G401.6 (cell line): ENCODE results near the gene PLEKHA7.

Experiments used
- FAIRE-seq: peaks from 2 replicates; lab custom pipeline; 2012; peaks lifted over from hg19 to GRCh38; lab: Jason Lieb, UNC

PLEKHA7 gene

GRCh38 chr11:16839821-16840220 lies 174.4 kb downstream of the PLEKHA7 start:
- FAIRE-seq: no peak

GRCh38 chr11:16834384-16834783 lies 179.8 kb downstream of the PLEKHA7 start:
- no peak for FAIRE-seq

GRCh38 chr11:16833026-16833425 lies 181.2 kb downstream of the PLEKHA7 start:
- FAIRE-seq: no peak

- no peak for FAIRE-seq
Measured at GRCh38 chr11:16832193-16832539, 182.0 kb downstream of the PLEKHA7 start.

GRCh38 chr11:16831316-16832192 lies 182.7 kb downstream of the PLEKHA7 start:
- FAIRE-seq: no peak

- FAIRE-seq: no peak
Measured at GRCh38 chr11:16827139-16827538, 187.1 kb downstream of the PLEKHA7 start.

- no peak for FAIRE-seq
Measured at GRCh38 chr11:16825968-16826367, 188.2 kb downstream of the PLEKHA7 start.

GRCh38 chr11:16825101-16825500 lies 189.1 kb downstream of the PLEKHA7 start:
- FAIRE-seq: no peak

GRCh38 chr11:16820324-16821092 lies 193.7 kb downstream of the PLEKHA7 start:
- peak; percentile 76 for FAIRE-seq

GRCh38 chr11:16818284-16818683 lies 195.9 kb downstream of the PLEKHA7 start:
- no peak for FAIRE-seq

GRCh38 chr11:16817351-16817750 lies 196.9 kb downstream of the PLEKHA7 start:
- no peak for FAIRE-seq

GRCh38 chr11:16816358-16817270 lies 197.6 kb downstream of the PLEKHA7 start:
- FAIRE-seq: no peak

- no peak for FAIRE-seq
Measured at GRCh38 chr11:16815047-16815767, 199.0 kb downstream of the PLEKHA7 start.

GRCh38 chr11:16814410-16815046 lies 199.7 kb downstream of the PLEKHA7 start:
- FAIRE-seq: no peak

GRCh38 chr11:16813126-16813525 lies 201.1 kb downstream of the PLEKHA7 start:
- FAIRE-seq: no peak

GRCh38 chr11:16812274-16812673 lies 201.9 kb downstream of the PLEKHA7 start:
- FAIRE-seq: no peak

- no peak for FAIRE-seq
Measured at GRCh38 chr11:16811136-16812020, 202.8 kb downstream of the PLEKHA7 start.

GRCh38 chr11:16809886-16810668 lies 204.1 kb downstream of the PLEKHA7 start:
- no peak for FAIRE-seq

- FAIRE-seq: no peak
Measured at GRCh38 chr11:16807306-16807705, 206.9 kb downstream of the PLEKHA7 start.
